ENCODE results near the gene IL36RN.

DNA sequence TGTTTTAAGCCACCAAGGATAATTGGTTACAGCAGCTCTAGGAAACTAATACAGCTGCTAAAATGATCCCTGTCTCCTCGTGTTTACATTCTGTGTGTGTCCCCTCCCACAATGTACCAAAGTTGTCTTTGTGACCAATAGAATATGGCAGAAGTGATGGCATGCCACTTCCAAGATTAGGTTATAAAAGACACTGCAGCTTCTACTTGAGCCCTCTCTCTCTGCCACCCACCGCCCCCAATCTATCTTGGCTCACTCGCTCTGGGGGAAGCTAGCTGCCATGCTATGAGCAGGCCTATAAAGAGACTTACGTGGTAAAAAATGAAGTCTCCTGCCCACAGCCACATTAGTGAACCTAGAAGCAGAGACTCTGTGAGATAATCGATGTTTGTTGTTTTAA, 5.3 kb downstream of the IL36RN start:
- TF ChIP-seq, protein P1, sequence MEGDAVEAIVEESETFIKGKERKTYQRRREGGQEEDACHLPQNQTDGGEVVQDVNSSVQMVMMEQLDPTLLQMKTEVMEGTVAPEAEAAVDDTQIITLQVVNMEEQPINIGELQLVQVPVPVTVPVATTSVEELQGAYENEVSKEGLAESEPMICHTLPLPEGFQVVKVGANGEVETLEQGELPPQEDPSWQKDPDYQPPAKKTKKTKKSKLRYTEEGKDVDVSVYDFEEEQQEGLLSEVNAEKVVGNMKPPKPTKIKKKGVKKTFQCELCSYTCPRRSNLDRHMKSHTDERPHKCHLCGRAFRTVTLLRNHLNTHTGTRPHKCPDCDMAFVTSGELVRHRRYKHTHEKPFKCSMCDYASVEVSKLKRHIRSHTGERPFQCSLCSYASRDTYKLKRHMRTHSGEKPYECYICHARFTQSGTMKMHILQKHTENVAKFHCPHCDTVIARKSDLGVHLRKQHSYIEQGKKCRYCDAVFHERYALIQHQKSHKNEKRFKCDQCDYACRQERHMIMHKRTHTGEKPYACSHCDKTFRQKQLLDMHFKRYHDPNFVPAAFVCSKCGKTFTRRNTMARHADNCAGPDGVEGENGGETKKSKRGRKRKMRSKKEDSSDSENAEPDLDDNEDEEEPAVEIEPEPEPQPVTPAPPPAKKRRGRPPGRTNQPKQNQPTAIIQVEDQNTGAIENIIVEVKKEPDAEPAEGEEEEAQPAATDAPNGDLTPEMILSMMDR (IDR thresholded peaks at IDR 0.05): no peak
- no peak for TF ChIP-seq POLR2A (IDR thresholded peaks at IDR 0.05)
- no peak for TF ChIP-seq EP300 (IDR thresholded peaks at IDR 0.05)

Measured in ovary (tissue), 3 donors.